WI38 (cell line): ENCODE data around the gene MMD.
A peak's percentile ranks its signal among the peaks of the same experiment; 100 is the strongest.

Experiments
- H3K4me3 ChIP-seq: 2 replicates; pipeline ENCODE4 v1.5.1; 2011; ENCODE audit warnings: low read depth, mild to moderate bottlenecking, control low read depth, low read length
- TF ChIP-seq, protein P1 (sequence below): IDR thresholded peaks from 2 replicates; pipeline ENCODE4 v1.5.1; 2012; ENCODE audit warnings: low read depth, mild to moderate bottlenecking, control low read depth, low read length

Gene MMD

GRCh38 chr17:55348749-55349354 is 72.8 kb downstream of the MMD start:
- no peak overlapping the region for H3K4me3 ChIP-seq
- TF ChIP-seq, protein P1, sequence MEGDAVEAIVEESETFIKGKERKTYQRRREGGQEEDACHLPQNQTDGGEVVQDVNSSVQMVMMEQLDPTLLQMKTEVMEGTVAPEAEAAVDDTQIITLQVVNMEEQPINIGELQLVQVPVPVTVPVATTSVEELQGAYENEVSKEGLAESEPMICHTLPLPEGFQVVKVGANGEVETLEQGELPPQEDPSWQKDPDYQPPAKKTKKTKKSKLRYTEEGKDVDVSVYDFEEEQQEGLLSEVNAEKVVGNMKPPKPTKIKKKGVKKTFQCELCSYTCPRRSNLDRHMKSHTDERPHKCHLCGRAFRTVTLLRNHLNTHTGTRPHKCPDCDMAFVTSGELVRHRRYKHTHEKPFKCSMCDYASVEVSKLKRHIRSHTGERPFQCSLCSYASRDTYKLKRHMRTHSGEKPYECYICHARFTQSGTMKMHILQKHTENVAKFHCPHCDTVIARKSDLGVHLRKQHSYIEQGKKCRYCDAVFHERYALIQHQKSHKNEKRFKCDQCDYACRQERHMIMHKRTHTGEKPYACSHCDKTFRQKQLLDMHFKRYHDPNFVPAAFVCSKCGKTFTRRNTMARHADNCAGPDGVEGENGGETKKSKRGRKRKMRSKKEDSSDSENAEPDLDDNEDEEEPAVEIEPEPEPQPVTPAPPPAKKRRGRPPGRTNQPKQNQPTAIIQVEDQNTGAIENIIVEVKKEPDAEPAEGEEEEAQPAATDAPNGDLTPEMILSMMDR, result peak; percentile 82

- TF ChIP-seq, protein P1, result no peak
- H3K4me3 ChIP-seq, result no peak overlapping the region
These were observed 74.3 kb downstream of the MMD start for GRCh38 chr17:55347341-55347740.

- TF ChIP-seq, protein P1, result no peak
- H3K4me3 ChIP-seq, result no peak overlapping the region
These were observed 75.0 kb downstream of the MMD start for GRCh38 chr17:55346658-55347057.

DNA sequence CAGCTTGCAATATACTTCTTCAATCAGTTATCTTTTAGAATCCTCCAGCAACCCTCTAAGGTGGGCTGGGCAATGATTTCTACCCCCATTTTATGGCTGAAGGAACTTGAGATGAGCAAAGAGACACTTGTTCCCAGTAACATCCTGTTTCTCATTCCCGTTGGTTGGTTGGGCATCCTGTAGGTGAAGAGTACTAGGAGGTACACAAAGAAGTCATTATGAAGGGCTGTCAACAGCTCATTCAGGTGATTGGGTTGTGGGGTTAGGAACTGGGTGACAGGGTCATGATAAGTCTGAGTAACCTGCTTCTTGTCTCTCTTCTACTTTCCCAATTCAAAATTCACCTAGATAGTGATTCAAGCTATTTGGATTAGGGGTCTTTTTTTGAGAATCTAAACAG is 76.5 kb downstream of the MMD start:
- H3K4me3 ChIP-seq, result no peak overlapping the region
- TF ChIP-seq, protein P1, result no peak

GRCh38 chr17:55344514-55344997 is 77.1 kb downstream of the MMD start:
- TF ChIP-seq, protein P1, result no peak
- H3K4me3 ChIP-seq, result no peak overlapping the region

- TF ChIP-seq, protein P1, result no peak
- H3K4me3 ChIP-seq, result no peak overlapping the region
These were observed 77.6 kb downstream of the MMD start for GRCh38 chr17:55343900-55344513.

- TF ChIP-seq, protein P1, result no peak
- no peak overlapping the region for H3K4me3 ChIP-seq
These were observed 78.6 kb downstream of the MMD start for GRCh38 chr17:55342800-55343585.
